GM12878 (cell line): ENCODE measurements around the gene ANLN.

Experiments
- ATF7 ChIP-seq: fragments of 450-650 bp; IDR thresholded peaks from 2 replicates; pipeline ENCODE4 v1.6.1; 2016; ENCODE audit warnings: low read depth, mild to moderate bottlenecking
- BMI1 ChIP-seq: fragments of 450-650 bp; IDR thresholded peaks from 2 replicates; pipeline ENCODE4 v1.6.1; 2016; ENCODE audit warnings: mild to moderate bottlenecking, moderate library complexity, borderline replicate concordance
- CBFB ChIP-seq: IDR thresholded peaks from 2 replicates; pipeline ENCODE4 v1.6.1; 2016; ENCODE audit warnings: antibody characterized with exemption, low read depth
- EP300 ChIP-seq, 2 experiments: fragments of 150-350 bp in 1 of 2; IDR thresholded peaks; 2 replicates each; pipeline ENCODE4 v1.6.1; 2011 to 2012; ENCODE audit warnings: low read depth in 2 of 2, low read length in 2 of 2, borderline replicate concordance in 1 of 2, improper control_type of control experiment in 1 of 2, inconsistent platforms in 1 of 2; ENCODE audit not compliant: control insufficient read depth in 1 of 2

- no peak for TF ChIP-seq BMI1
- no peak for TF ChIP-seq CBFB
- no peak for TF ChIP-seq ATF7
- no peak for TF ChIP-seq EP300 (IDR thresholded peaks at IDR 0.05; ENCODE audit: borderline replicate concordance in 1 of 2, control insufficient read depth in 1 of 2, low read depth in 2 of 2, low read length in 2 of 2)
Observed at GRCh38 chr7:36360244-36360643, 29.4 kb upstream of the ANLN start.
